AG10803 (cell line): Measurements from ENCODE around the gene TNNT2.

ENCODE experiments used
- DNase-seq: peaks from one replicate; pipeline ENCODE4 v3.0.0; 2010; ENCODE audit warnings: low read depth
- H3K4me3 ChIP-seq: 2 replicates; pipeline ENCODE4 v1.5.1; 2011; ENCODE audit warnings: mild to moderate bottlenecking, low read length, control low read depth
- CTCF ChIP-seq: conservative IDR thresholded peaks from 2 replicates; pipeline ENCODE4 v1.5.1; 2011; ENCODE audit warnings: mild to moderate bottlenecking, low read length, control low read depth, inconsistent platforms

The TNNT2 gene

GRCh38 chr1:201420608-201421002 lies 43.1 kb upstream of the TNNT2 start:
- TF ChIP-seq CTCF = no peak
- no peak for DNase-seq
- no peak overlapping the region for H3K4me3 ChIP-seq

GRCh38 chr1:201419746-201420607 lies 42.5 kb upstream of the TNNT2 start:
- no peak for TF ChIP-seq CTCF
- DNase-seq = no peak
- H3K4me3 ChIP-seq = no peak overlapping the region

GRCh38 chr1:201419256-201419655 lies 41.8 kb upstream of the TNNT2 start:
- DNase-seq = no peak
- no peak overlapping the region for H3K4me3 ChIP-seq
- no peak for TF ChIP-seq CTCF

- no peak overlapping the region for H3K4me3 ChIP-seq
- DNase-seq = no peak
- no peak for TF ChIP-seq CTCF
These were observed 41.0 kb upstream of the TNNT2 start for GRCh38 chr1:201418461-201418860.

GRCh38 chr1:201414051-201414738 lies 36.7 kb upstream of the TNNT2 start:
- no peak for DNase-seq
- H3K4me3 ChIP-seq = no peak overlapping the region
- TF ChIP-seq CTCF = no peak

- H3K4me3 ChIP-seq = no peak overlapping the region
- TF ChIP-seq CTCF = no peak
- no peak for DNase-seq
These were observed 33.8 kb upstream of the TNNT2 start for GRCh38 chr1:201411292-201411691.

GRCh38 chr1:201409440-201409839 lies 32.0 kb upstream of the TNNT2 start:
- peak; percentile 8 for DNase-seq
- no peak for TF ChIP-seq CTCF
- H3K4me3 ChIP-seq = no peak overlapping the region
